HCT116 (cell line): Measurements from ENCODE around the gene MAP2K4. TPM values are rescaled to one million over a fixed set of nuclear protein-coding genes. Genes with fewer than 3 reads are reported as not detected.

Source experiments
- ATAC-seq: fragments of 200-7000 bp; cut with Tn5 transposase; 2 replicates; pipeline ENCODE4 v1.9.1; 2020; ENCODE audit warnings: mild to moderate bottlenecking, moderate library complexity
- BruUV-seq: library from RNA; stranded (reverse); fragments of 400-500 nt; replicated peaks from 2 replicates; lab custom pipeline; 2021; lab: Mats Ljungman, UMichigan
- CTCF ChIA-PET: fragments of 300-600 bp; sonication (Branson Sonifier 250); formaldehyde crosslinking; loops from one replicate; lab custom pipeline; 2021; ENCODE audit warnings: antibody characterized with exemption; lab: Charles Lee
- POLR2A ChIA-PET: fragments of 300-600, 350-600 bp; sonication (Branson Sonifier 250); formaldehyde crosslinking; loops from one replicate; lab custom pipeline; 2021; ENCODE audit warnings: antibody characterized with exemption; lab: Charles Lee
- RAD21 ChIA-PET, 2 experiments: fragments of 300-600 bp; sonication (Branson Sonifier 250); formaldehyde crosslinking; loops; one replicate each; lab custom pipeline; 2023; ENCODE audit warnings: low total read pairs in 2 of 2; ENCODE audit not compliant: uncharacterized antibody in 2 of 2, unreplicated experiment in 2 of 2, low non-redundant PET in 1 of 2; lab: Charles Lee
- DNase-seq: peaks from one replicate; pipeline ENCODE4 v3.0.0-alpha.2; 2010; ENCODE audit warnings: low read depth, low spot score
- H2AFZ ChIP-seq: fragments of 200-600 bp; shearing (Covaris generic), sonication (generic); 2 replicates; pipeline ENCODE4 v1.6.1; 2017; ENCODE audit warnings: low read depth, mixed run types, mixed read lengths, antibody characterized with exemption, low read length; ENCODE audit not compliant: poor library complexity, severe bottlenecking
- H3K27ac ChIP-seq: 2 replicates; pipeline ENCODE4 v1.5.1; 2012; ENCODE audit warnings: low read depth, low read length
- H3K27me3 ChIP-seq: fragments of 200-600 bp; sonication (generic); 2 replicates; pipeline ENCODE4 v1.6.1; 2016; ENCODE audit warnings: mixed run types, low read length, mixed read lengths; ENCODE audit not compliant: insufficient read depth
- H3K36me3 ChIP-seq, 2 experiments: fragments of 200-500 bp in 1 of 2; fragments of 200-600 bp in 1 of 2; sonication (Bioruptor generic) in 1 of 2; sonication (generic) in 1 of 2; 2 replicates each; pipeline versions ENCODE4 v1.5.1 to v1.6.1; 2014 to 2016; ENCODE audit warnings: low read length in 2 of 2, inconsistent platforms in 1 of 2, mixed read lengths in 1 of 2, mixed run types in 1 of 2; ENCODE audit not compliant: insufficient read depth in 2 of 2, control insufficient read depth in 1 of 2
- H3K4me1 ChIP-seq, 2 experiments: fragments of 200-600 bp in 1 of 2; sonication (generic) in 1 of 2; 2 replicates each; pipeline versions ENCODE4 v1.5.1 to v1.6.1; 2012 to 2017; ENCODE audit warnings: low read length in 2 of 2, inconsistent platforms in 1 of 2, mild to moderate bottlenecking in 1 of 2, mixed read lengths in 1 of 2, mixed run types in 1 of 2, moderate library complexity in 1 of 2; ENCODE audit not compliant: insufficient read depth in 2 of 2, control insufficient read depth in 1 of 2
- H3K4me2 ChIP-seq: fragments of 200-600 bp; sonication (generic); 2 replicates; pipeline ENCODE4 v1.6.1; 2017; ENCODE audit warnings: mixed run types, low read length, mixed read lengths
- H3K4me3 ChIP-seq, 2 experiments: fragments of 200-600 bp in 1 of 2; sonication (generic) in 1 of 2; replicated peaks in 1 of 2; 2 replicates each; pipeline ENCODE4 v1.5.1; 2011 to 2016; ENCODE audit warnings: low read length in 2 of 2, control low read depth in 1 of 2, low read depth in 1 of 2, mild to moderate bottlenecking in 1 of 2, mixed read lengths in 1 of 2, mixed run types in 1 of 2
- H3K79me2 ChIP-seq: fragments of 200-600 bp; sonication (generic); 2 replicates; pipeline ENCODE4 v1.6.1; 2017; ENCODE audit warnings: mild to moderate bottlenecking, mixed run types, low read length, moderate library complexity, mixed read lengths; ENCODE audit not compliant: insufficient read depth
- H3K9ac ChIP-seq: fragments of 200-600 bp; sonication (generic); 2 replicates; pipeline ENCODE4 v1.6.1; 2016; ENCODE audit warnings: low read length, mixed read lengths
- H3K9me2 ChIP-seq: fragments of 200-600 bp; sonication (generic), shearing (Covaris generic); 2 replicates; pipeline ENCODE4 v1.6.1; 2017; ENCODE audit warnings: mixed run types, mild to moderate bottlenecking, moderate library complexity; ENCODE audit not compliant: insufficient read depth
- H3K9me3 ChIP-seq, 2 experiments: fragments of 200-500 bp in 1 of 2; fragments of 200-600 bp in 1 of 2; sonication (Bioruptor generic) in 1 of 2; sonication (generic) in 1 of 2; 2 replicates each; pipeline ENCODE4 v1.6.1; 2014 to 2017; ENCODE audit warnings: low read length in 2 of 2, mixed read lengths in 2 of 2, inconsistent platforms in 1 of 2, low read depth in 1 of 2, mild to moderate bottlenecking in 1 of 2, mixed run types in 1 of 2, moderate library complexity in 1 of 2; ENCODE audit not compliant: control insufficient read depth in 1 of 2, insufficient read depth in 1 of 2
- H4K20me1 ChIP-seq: fragments of 200-600 bp; sonication (generic), shearing (Covaris generic); 2 replicates; pipeline ENCODE4 v1.6.1; 2017; ENCODE audit warnings: mixed run types, mild to moderate bottlenecking, moderate library complexity; ENCODE audit not compliant: insufficient read depth
- ATF3 ChIP-seq: IDR thresholded peaks from 2 replicates; pipeline ENCODE4 v1.6.1; 2012
- FOSL1 ChIP-seq: IDR thresholded peaks from 2 replicates; pipeline ENCODE4 v1.6.1; 2012; ENCODE audit warnings: low read depth
- REST ChIP-seq: IDR thresholded peaks from 2 replicates; pipeline ENCODE4 v1.6.1; 2012; ENCODE audit warnings: low read depth
- intact Hi-C: fragments of 100-400 bp; cut with micrococcal nuclease; formaldehyde crosslinking; loops from 2 replicates; pipeline ENCODE4 v1.10.0; 2022
- total RNA-seq: library from RNA; stranded (reverse); gene quantifications from one replicate; pipeline ENCODE4 v1.2.1, GENCODE V29; 2021; ENCODE audit not compliant: unreplicated experiment

The MAP2K4 gene
- total RNA-seq, 1 experiment from 2014 or later = 42.3 TPM

- no peak for TF ChIP-seq REST
Measured at GRCh38 chr17:12104831-12105230, 84.2 kb downstream of the MAP2K4 start (continued).

GRCh38 chr17:12107905-12108304, 87.2 kb downstream of the MAP2K4 start:
- H3K36me3 ChIP-seq = peaks cover 2 to 3% of the 10 kb centered on the region in 2 experiments; a peak in 2 of 4 replicates
- H3K4me3 ChIP-seq = no peak overlapping the region
- ChIA-PET POLR2A (no interaction called here), CTCF (no interaction called here), RAD21 (no interaction called here)
- ATAC-seq = no peak
- 0 out of 4 replicates have a peak, but pooled peaks cover 0 to 7% of the 10 kb centered on the region in 2 experiments for H3K4me1 ChIP-seq
- no peaks in the 10 kb centered on the region for H3K27me3 ChIP-seq
- no peak overlapping the region; the same call in 1 of the 2 replicates for H3K4me2 ChIP-seq
- H3K9me2 ChIP-seq = no peaks in the 10 kb centered on the region
- H3K9ac ChIP-seq = no peak overlapping the region
- 0 out of 2 replicates have a peak, but pooled peaks cover 3% of the 10 kb centered on the region for H4K20me1 ChIP-seq
- H3K27ac ChIP-seq = no peak overlapping the region
- no TSS peak for BruUV-seq
- H2AFZ ChIP-seq = no peak overlapping the region
- 0 out of 2 replicates have a peak, but pooled peaks have one; percentile 7 for TF ChIP-seq FOSL1
- TF ChIP-seq ATF3 = no peak
- DNase-seq = no peak
- H3K79me2 ChIP-seq = peaks cover 36% of the 10 kb centered on the region
- intact Hi-C loops = no loop called here
- H3K9me3 ChIP-seq = no peaks in the 10 kb centered on the region
